HUES6 (cell line): Measurements from ENCODE around the gene PKD1.
"Not testable (repeated sequence)": the region's sequence is repeated elsewhere in the genome, so short reads cannot be mapped to it uniquely, and the experiment has no call there.

Source experiments
- H3K27ac ChIP-seq: 2 replicates; pipeline ENCODE4 v1.7.0; 2013; ENCODE audit warnings: low read depth, mild to moderate bottlenecking, low read length, inconsistent platforms
- H3K27me3 ChIP-seq: 2 replicates; pipeline ENCODE4 v1.6.1; 2013; ENCODE audit warnings: low read length; ENCODE audit not compliant: control insufficient read depth, insufficient read depth
- H3K36me3 ChIP-seq: 2 replicates; pipeline ENCODE4 v1.6.1; 2013; ENCODE audit warnings: low read length; ENCODE audit not compliant: control insufficient read depth, insufficient read depth
- H3K4me1 ChIP-seq: 2 replicates; pipeline ENCODE4 v1.6.1; 2013; ENCODE audit warnings: low read length; ENCODE audit not compliant: control insufficient read depth, insufficient read depth
- H3K4me3 ChIP-seq: 2 replicates; pipeline ENCODE4 v1.5.1; 2013; ENCODE audit warnings: low read depth, low read length
- H3K9ac ChIP-seq: one replicate; pipeline ENCODE4 v1.6.1; 2013; ENCODE audit warnings: mild to moderate bottlenecking, low read length
- H3K9me3 ChIP-seq: 2 replicates; pipeline ENCODE4 v1.6.1; 2013; ENCODE audit warnings: low read depth, low read length; ENCODE audit not compliant: control insufficient read depth, insufficient read depth

Gene PKD1

DNA sequence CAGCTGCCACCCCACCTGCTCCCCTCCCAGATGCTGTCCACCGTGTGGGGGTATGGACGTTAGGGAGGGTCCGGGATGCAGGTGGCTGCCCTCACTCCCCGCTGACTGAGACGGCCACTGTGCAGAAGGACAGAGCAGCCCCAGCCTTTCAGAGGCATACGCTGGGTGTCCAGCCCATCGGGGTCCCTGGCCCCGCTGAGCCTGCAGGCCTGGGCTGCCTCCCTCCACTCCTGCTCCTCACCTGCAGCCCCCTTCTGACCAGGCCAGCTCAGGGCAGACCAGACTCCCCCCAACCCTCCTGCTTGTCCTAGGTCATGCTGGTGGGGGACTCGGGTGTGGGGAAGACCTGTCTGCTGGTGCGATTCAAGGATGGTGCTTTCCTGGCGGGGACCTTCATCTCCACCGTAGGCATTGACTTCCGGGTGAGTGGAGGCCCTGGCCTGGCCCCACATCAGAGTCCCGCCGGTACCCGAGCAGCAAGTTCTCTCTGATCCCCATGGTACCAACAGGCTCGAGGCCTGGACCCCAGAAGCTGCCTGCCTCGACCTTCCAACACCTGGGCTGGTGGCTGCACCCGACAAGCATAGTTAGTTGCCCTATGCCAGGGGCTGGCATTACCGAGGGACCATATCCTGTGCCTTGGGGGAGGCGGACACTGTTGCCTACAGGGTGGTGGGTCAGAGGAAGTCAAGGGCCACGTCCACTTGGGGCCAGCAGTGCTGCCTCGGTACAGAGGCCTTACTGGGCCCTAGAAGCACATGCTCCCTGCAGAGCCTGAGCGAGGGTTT, 14.1 kb upstream of the PKD1 start:
- Histone ChIP-seq H3K4me3 (peak overlapping the region; percentile 67), H3K27me3 (no peaks in the 10 kb centered on the region), H3K27ac (peak overlapping the region; percentile 38; the same call in 1 of the 2 replicates), H3K36me3 (peaks cover 36% of the 10 kb centered on the region), H3K9ac (peak overlapping the region; percentile 77), H3K9me3 (no peaks in the 10 kb centered on the region), H3K4me1 (peaks cover 46% of the 10 kb centered on the region)

DNA sequence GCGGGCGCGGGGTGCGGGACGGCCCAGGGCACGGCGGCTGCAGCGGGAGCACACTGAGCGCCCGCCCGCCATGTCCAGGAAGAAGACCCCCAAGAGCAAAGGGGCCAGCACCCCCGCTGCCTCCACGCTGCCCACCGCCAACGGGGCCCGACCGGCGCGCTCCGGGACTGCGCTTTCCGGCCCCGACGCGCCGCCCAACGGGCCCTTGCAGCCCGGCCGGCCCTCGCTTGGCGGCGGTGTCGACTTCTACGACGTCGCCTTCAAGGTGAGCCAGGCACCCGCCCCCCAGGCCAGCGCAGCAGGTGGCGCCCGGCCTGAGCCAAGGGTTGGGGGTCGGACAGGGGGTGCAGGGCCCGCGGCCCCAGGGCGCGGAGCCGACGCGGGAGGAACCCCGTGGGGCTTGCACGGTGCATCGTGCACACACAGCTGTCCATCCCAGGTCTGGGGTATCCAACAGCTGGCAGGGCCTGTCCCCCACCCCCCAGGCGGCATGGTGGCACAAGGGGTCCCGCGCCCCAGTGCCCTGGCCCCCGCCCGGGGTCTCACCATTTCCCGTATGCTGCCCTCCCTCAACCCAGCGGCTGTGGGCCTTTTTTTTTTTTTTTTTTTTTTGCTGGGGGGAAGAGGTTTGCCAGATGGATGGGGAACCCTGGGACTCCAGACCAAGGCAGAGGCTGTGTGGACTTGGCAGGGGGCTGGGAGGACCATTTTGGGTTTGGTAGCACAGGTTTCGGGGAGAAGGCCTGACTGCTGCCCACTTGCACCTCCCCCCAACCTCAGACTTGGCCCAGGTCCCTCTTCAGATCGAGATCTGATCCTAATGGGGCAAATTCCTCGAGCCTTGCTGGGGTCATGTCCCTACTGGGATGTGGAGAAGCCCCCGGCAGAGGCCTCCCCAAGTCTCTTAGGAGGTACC, 13.3 kb upstream of the PKD1 start:
- peak overlapping the region; percentile 77 for H3K9ac ChIP-seq

DNA sequence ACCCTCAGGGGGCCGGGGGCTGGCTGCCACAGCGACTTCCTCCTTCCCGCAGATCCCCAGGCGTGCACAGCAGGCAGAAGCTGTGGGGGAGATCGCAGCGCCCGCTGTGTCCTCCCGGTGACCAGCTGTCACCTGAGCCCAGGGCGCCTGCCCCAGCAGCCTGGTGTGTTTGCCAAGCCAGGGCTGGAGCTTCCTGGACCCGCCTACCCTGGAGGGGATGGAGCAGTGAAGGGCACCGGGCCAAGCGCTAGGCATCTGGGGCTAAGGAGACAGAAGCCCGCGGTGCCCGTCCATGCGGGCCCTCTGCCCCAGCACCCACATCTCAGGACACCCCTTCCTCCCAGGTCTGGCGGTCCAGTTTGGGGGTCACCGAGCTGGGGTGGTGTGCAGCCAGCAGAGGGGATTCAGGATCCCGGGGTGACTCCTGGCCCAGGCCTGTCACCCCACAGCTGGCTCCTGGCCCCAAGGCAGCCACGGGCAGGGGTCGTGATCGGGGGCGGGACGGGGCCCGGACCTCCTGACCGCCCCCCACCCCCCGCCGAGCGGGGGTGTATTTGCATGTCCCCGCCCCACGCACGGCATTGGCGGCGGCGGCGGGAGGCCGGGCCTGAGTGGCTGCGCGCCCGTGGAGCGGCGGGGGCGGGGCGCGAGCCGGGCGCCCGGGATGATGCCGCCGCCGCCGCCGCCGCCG, 12.4 kb upstream of the PKD1 start, which contains the start of gene RAB26:
TSS of gene RAB26 (plus strand) at position 645 of the 691 bp plus-strand sequence. CDS start 159 bp downstream, outside the sequence.
- H3K4me1 ChIP-seq, result peaks cover 37% of the 10 kb centered on the region
- H3K9ac ChIP-seq, result peak within 1 kb of the TSS; percentile 77
- H3K9me3 ChIP-seq, result no peaks in the 10 kb centered on the region
- no peak within 1 kb of the TSS for H3K27ac ChIP-seq
- H3K4me3 ChIP-seq, result peak within 1 kb of the TSS; percentile 67
- H3K36me3 ChIP-seq, result peaks cover 19% of the 10 kb centered on the region
- no peaks in the 10 kb centered on the region for H3K27me3 ChIP-seq

More for the DNA sequence above, 13.3 kb upstream of the PKD1 start:
- Histone ChIP-seq H3K4me3 (peak overlapping the region; percentile 67), H3K27me3 (no peaks in the 10 kb centered on the region), H3K36me3 (peaks cover 27% of the 10 kb centered on the region), H3K9me3 (no peaks in the 10 kb centered on the region), H3K4me1 (peaks cover 43% of the 10 kb centered on the region), H3K27ac (no peak overlapping the region)

DNA sequence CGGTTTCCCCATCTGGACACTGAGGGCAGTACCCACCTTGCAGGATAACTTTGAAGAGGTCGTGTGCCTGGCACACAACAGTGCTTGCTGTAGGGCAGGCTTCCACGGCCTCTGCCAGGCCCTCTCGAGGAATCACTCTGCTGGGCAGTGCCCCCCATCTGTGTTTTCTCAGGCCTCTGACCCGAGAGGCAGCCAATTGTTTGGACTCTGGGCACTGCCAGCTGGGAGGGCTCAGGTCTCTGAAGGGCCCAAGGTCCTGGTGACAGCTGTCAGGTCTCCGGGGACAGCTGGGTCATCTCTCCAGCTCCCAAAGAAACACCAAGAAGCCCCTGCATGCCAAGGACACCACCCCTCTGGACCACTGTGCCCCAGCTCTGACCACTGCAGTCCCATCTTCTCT, 11.7 kb upstream of the PKD1 start:
- peaks cover 29% of the 10 kb centered on the region for H3K4me1 ChIP-seq
- no peak overlapping the region for H3K9ac ChIP-seq
- no peaks in the 10 kb centered on the region for H3K27me3 ChIP-seq
- no peak overlapping the region for H3K4me3 ChIP-seq
- peaks cover 11% of the 10 kb centered on the region for H3K36me3 ChIP-seq
- H3K9me3 ChIP-seq, result no peaks in the 10 kb centered on the region
- H3K27ac ChIP-seq, result no peak overlapping the region

DNA sequence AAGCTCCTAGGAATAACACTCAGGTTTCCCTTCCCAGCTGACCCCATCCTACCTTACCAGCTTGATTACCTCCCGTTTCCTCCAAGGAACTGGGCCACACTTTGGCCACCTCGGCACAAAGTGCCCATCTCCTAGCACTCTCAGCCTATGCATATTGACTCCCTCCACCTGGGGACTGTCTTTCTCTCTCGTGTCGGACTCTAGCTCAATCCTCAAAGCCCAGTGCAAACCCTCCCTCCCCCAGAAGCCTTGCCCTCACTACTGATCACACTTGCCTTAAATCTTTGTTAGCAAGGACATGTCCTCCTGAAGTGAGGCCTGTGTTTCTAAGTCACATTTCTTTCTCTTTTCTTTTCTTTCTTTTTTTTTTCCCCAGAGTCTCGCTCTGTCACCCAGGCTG, 10.1 kb upstream of the PKD1 start:
- no peak overlapping the region for H3K9ac ChIP-seq
- peaks cover 17% of the 10 kb centered on the region for H3K4me1 ChIP-seq
- H3K4me3 ChIP-seq, result no peak overlapping the region
- H3K27me3 ChIP-seq, result no peaks in the 10 kb centered on the region
- no peaks in the 10 kb centered on the region for H3K9me3 ChIP-seq
- no peak overlapping the region for H3K27ac ChIP-seq
- H3K36me3 ChIP-seq, result no peaks in the 10 kb centered on the region

DNA sequence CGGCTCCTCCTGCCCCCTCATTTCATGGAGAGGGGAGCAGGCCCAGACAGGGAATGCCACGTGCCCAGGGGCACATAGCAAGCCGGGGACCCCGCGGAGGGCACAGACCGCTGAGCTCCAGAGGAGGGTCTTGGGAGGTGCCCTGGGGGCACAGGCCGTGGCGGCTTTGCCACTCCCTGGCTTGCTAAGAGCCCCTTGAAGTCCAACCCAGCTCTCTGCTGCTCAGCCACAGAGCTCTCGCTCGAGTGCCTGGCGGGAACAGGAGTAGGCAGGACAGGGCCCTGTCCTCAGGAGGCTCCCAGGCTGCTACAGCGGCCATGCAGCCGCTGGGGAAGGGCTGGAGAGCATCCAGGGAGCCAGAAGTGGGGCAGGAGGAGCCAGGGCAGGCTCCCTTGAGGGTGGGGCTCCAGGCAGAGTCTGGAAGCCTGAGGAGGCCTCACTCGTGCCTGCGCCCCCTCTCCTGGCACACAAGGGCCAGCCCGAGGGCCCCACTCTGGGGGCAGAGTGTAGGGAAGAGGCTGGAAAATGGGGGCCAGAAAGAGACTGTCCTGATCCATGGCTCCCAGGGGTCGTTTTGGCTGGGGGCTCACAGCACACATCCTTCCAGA, 8.3 kb upstream of the PKD1 start:
- no peaks in the 10 kb centered on the region for H3K27me3 ChIP-seq
- H3K4me1 ChIP-seq, result no peaks in the 10 kb centered on the region
- H3K9ac ChIP-seq, result no peak overlapping the region
- H3K36me3 ChIP-seq, result no peaks in the 10 kb centered on the region
- H3K4me3 ChIP-seq, result no peak overlapping the region
- H3K27ac ChIP-seq, result no peak overlapping the region
- H3K9me3 ChIP-seq, result no peaks in the 10 kb centered on the region

DNA sequence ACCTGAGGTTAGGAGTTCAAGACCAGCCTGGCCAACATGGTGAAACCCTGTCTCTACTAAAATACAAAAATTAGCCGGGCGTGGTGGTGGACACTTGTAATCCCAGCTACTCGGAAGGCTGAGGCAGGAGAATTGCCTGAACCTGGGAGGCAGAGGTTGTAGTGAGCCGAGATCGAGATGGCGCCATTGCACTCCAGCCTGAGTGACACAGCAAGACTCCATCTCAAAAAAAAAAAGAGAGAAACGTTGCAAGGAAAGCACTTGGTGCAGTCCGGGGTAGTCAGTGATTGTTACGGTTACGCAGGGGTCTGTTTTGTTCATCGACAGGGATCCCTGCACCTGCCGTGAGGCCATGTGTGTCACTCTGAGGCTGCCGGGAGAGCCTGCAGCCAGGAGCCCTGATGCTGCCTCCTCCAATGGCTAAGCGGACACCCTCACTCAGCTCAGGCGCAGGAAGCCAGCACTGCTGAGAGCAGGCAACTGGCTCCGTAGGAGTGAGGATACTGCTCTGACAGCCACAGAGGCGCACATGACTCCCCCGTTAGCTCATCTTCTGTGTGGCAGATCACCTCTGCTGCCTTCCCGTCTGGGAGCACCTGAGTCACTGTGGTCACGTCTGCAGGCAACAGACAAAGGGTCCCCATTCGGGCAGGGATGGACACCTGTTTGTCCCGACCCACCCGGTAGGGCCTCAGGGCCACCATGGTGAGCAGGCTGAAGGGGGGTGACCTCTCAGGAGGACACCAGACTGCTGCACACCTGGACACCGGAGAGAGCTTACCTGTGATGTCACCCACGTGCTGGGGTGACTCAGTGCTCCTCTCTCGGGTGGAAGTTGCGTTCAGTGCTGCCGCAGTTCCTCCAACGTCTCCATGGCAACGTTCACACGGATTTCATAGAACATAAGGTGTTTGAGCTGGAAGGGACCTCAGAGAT, 7.5 kb upstream of the PKD1 start:
- Histone ChIP-seq H3K9ac (no peak overlapping the region), H3K36me3 (no peaks in the 10 kb centered on the region), H3K27me3 (no peaks in the 10 kb centered on the region), H3K27ac (no peak overlapping the region), H3K4me3 (no peak overlapping the region), H3K4me1 (no peaks in the 10 kb centered on the region), H3K9me3 (no peaks in the 10 kb centered on the region)

DNA sequence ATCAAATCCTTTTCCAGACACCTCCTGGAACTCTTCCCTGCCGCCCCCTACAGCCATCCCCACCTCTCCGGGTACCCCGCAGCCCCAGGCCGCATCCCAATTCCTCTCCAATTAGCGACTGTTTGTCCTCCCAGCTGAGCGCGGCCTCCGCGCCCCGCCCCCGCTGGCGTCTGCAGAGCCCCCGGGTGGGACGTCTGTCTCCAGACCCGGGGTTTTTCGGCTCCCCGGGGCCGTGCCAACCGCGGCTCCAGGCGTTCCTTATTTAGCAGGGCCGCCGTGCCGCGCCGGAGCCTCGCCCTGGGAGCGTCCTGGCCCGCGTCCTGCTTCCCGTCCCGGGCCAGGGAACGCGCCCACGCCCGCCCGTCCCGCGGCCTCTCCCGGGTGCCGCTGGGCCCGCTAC, 627 bp downstream of the PKD1 start:
- H3K4me3 ChIP-seq, result peak overlapping the region; percentile 55
- H3K9ac ChIP-seq, result peak overlapping the region; percentile 19
- H3K27me3 ChIP-seq, H3K4me1 ChIP-seq, H3K9me3 ChIP-seq, H3K36me3 ChIP-seq, H3K27ac ChIP-seq: not testable (repeated sequence)

DNA sequence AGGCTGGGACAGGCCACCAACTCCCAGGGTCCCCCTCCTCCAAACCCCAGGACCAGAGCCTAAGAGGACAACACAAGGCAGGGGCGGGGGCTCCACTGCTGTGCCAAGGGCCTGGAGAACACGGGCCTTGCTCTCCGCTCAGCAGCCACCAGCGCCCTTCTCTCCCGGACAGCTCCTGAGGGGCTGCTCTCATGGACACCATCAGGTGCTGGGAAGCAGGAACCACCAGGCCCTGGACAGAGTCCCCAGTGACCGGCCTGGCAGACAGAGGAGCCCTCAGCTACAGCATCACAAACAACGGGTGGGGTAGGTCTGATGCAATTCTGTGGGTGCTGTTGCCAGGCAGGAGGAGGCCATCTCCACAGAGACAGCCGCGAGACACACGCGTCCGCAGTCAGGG, 1.9 kb downstream of the PKD1 start:
- not testable (repeated sequence) for H3K4me1 ChIP-seq, H3K9me3 ChIP-seq, H3K27me3 ChIP-seq, H3K9ac ChIP-seq, H3K27ac ChIP-seq, H3K4me3 ChIP-seq, H3K36me3 ChIP-seq
